HG03442 (cell line): ENCODE measurements around the gene PNKP.
A peak's percentile ranks its signal among the peaks of the same experiment; 100 is the strongest.
"Not testable (repeated sequence)": the region's sequence is repeated elsewhere in the genome, so short reads cannot be mapped to it uniquely, and the experiment has no call there.

Experiments
- ATAC-seq: cut with Tn5 transposase; IDR thresholded peaks from one replicate; pipeline ENCODE4 v1.9.1; 2021; ENCODE audit warnings: mild to moderate bottlenecking, moderate library complexity; ENCODE audit not compliant: unreplicated experiment

The PNKP gene

GRCh38 chr19:49824662-49825061 is 42.7 kb downstream of the PNKP start:
- no peak for ATAC-seq

- ATAC-seq, result no peak
Measured at GRCh38 chr19:49823472-49823871, 43.9 kb downstream of the PNKP start.

- no peak for ATAC-seq
Measured at GRCh38 chr19:49820125-49820524, 47.3 kb downstream of the PNKP start.

- not testable (repeated sequence) for ATAC-seq
Measured at GRCh38 chr19:49819452-49820115, 47.8 kb downstream of the PNKP start.

- ATAC-seq, result no peak
Measured at GRCh38 chr19:49818649-49819370, 48.6 kb downstream of the PNKP start.

- peak; percentile 57 for ATAC-seq
Measured at GRCh38 chr19:49817964-49818648, 49.3 kb downstream of the PNKP start, which contains the start of gene MED25. MED25 (plus strand) TSS chr19:49818289; CDS start chr19:49818342, 53 bp downstream.

GRCh38 chr19:49816590-49816989 is 50.8 kb downstream of the PNKP start:
- no peak for ATAC-seq

GRCh38 chr19:49814010-49814409 is 53.4 kb downstream of the PNKP start:
- ATAC-seq, result no peak

- peak; percentile 51 for ATAC-seq
Measured at GRCh38 chr19:49812997-49813861, 54.1 kb downstream of the PNKP start, which contains the start of gene FUZ. FUZ (minus strand) TSS chr19:49813292; CDS start chr19:49813106, 186 bp downstream.

GRCh38 chr19:49812452-49812996 is 54.9 kb downstream of the PNKP start:
- ATAC-seq, result no peak

- no peak for ATAC-seq
Measured at GRCh38 chr19:49811328-49811727, 56.0 kb downstream of the PNKP start.
